Sigmoid colon (tissue), 7 donors: Measurements from ENCODE around the gene POU2AF1. TPM values are rescaled to one million over a fixed set of nuclear protein-coding genes. Genes with fewer than 3 reads are reported as not detected.

ENCODE experiments used
- DNase-seq: peaks from one replicate; pipeline ENCODE4 v3.0.0-alpha.2; 2019
- H3K27ac ChIP-seq, 4 donors: fragments of 200-600 bp; sonication (generic); one replicate each; pipeline ENCODE4 v1.5.1; 2016 to 2019; ENCODE audit warnings: mild to moderate bottlenecking in 1 of 4
- H3K27me3 ChIP-seq, 3 donors: fragments of 200-600 bp; sonication (generic); one replicate each; pipeline ENCODE4 v1.5.1; 2019; ENCODE audit warnings: mild to moderate bottlenecking in 1 of 3
- H3K36me3 ChIP-seq, 4 donors: fragments of 200-600 bp; sonication (generic); one replicate each; pipeline ENCODE4 v1.5.1; 2016 to 2019
- H3K4me1 ChIP-seq, 4 donors: fragments of 200-600 bp; sonication (generic); one replicate each; pipeline ENCODE4 v1.5.1; 2017 to 2019
- H3K4me3 ChIP-seq, 4 donors: fragments of 200-600 bp; sonication (generic); one replicate each; pipeline ENCODE4 v1.5.1; 2017 to 2019; ENCODE audit warnings: mild to moderate bottlenecking in 2 of 4, moderate library complexity in 1 of 4
- H3K9me3 ChIP-seq, 4 donors: fragments of 200-600 bp in 3 of 4; sonication (generic) in 3 of 4; one replicate each; pipeline versions ENCODE4 v1.5.1 to v1.6.1; 2013 to 2019
- EP300 ChIP-seq, 4 donors: sonication (generic); formaldehyde crosslinking; IDR thresholded peaks; one replicate each; pipeline ENCODE4 v1.6.1; 2017; ENCODE audit warnings: antibody characterized with exemption in 4 of 4
- POLR2A ChIP-seq, 2 donors: fragments of 450-650 bp; IDR thresholded peaks; one replicate each; pipeline ENCODE4 v1.6.1; 2016; ENCODE audit warnings: antibody characterized with exemption in 2 of 2, mild to moderate bottlenecking in 2 of 2, moderate library complexity in 2 of 2
- POLR2AphosphoS5 ChIP-seq, 4 donors: sonication (generic); formaldehyde crosslinking; IDR thresholded peaks; one replicate each; pipeline ENCODE4 v1.6.1; 2017; ENCODE audit warnings: antibody characterized with exemption in 4 of 4
- WGBS, 2 donors: extraction: QIAGEN DNeasy Blood & Tissue Kit; methylation state at CpG; one replicate each; pipeline ENCODE4 v1.1.7; 2013; 5-methylcytosine and 5-hydroxymethylcytosine counted together
- intact Hi-C: fragments of 100-400 bp; cut with DNase I; formaldehyde crosslinking; loops from one replicate; pipeline ENCODE4 v1.15.1; 2023
- polyA plus RNA-seq, 3 donors: library from polyadenylated mRNA; stranded (reverse); fragments of 200-250 nt; gene quantifications; one replicate each; pipeline ENCODE4 v1.2.3, GENCODE V29; 2013
- total RNA-seq, 4 donors: library from RNA; depleted of rRNA; stranded (reverse); fragments of >200 nt; gene quantifications; one replicate each; pipeline ENCODE4 v1.1.0, GENCODE V29; 2016
- TF ChIP-seq, protein P1 (sequence below), 4 experiments: fragments of 450-650 bp in 3 of 4; fragments of 200-600 bp in 1 of 4; IDR thresholded peaks; one replicate each; pipeline ENCODE4 v1.5.1; 2016 to 2019; ENCODE audit warnings: antibody characterized with exemption in 4 of 4, mild to moderate bottlenecking in 3 of 4, moderate library complexity in 2 of 4
- donor health status: healthy with polysubstance abuse.
- donor health status: Bipolar disorder and iron deficiency.
- donor health status: healthy.

Gene POU2AF1
- total and polyA plus RNA-seq, 7 donors, result 0.16 to 27.0 (median 1.1) TPM; not detected in 3

DNA sequence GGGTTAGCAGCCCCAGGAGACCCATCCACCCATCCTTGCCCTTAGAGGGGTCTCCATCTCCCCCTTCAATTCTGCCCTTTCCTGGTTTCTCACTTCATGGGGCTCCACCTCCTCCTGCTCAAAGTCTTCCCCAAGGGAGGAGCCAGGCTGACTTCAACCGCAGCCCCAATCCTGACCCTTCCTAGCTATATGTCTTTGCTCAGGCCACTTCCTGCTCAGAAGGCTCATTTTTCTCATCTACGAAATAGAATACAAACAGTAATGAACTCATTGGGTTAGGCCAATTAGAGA, 24.5 kb downstream of the POU2AF1 start:
- intact Hi-C loops, result no loop called here
- Histone ChIP-seq H3K36me3 (no peaks in the 10 kb centered on the region), H3K4me1 (no peaks in the 10 kb centered on the region), H3K9me3 (no peaks in the 10 kb centered on the region), H3K4me3 (no peak overlapping the region), H3K27me3 (no peaks in the 10 kb centered on the region), H3K27ac (no peak overlapping the region)
- WGBS, 2 donors, result 86% methylated on average over 2 of the region's 2 CpGs
- TF ChIP-seq, protein P1, sequence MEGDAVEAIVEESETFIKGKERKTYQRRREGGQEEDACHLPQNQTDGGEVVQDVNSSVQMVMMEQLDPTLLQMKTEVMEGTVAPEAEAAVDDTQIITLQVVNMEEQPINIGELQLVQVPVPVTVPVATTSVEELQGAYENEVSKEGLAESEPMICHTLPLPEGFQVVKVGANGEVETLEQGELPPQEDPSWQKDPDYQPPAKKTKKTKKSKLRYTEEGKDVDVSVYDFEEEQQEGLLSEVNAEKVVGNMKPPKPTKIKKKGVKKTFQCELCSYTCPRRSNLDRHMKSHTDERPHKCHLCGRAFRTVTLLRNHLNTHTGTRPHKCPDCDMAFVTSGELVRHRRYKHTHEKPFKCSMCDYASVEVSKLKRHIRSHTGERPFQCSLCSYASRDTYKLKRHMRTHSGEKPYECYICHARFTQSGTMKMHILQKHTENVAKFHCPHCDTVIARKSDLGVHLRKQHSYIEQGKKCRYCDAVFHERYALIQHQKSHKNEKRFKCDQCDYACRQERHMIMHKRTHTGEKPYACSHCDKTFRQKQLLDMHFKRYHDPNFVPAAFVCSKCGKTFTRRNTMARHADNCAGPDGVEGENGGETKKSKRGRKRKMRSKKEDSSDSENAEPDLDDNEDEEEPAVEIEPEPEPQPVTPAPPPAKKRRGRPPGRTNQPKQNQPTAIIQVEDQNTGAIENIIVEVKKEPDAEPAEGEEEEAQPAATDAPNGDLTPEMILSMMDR (IDR thresholded peaks at IDR 0.05), result no peak
- TF ChIP-seq EP300 (IDR thresholded peaks at IDR 0.05), result no peak
- TF ChIP-seq POLR2AphosphoS5 (IDR thresholded peaks at IDR 0.05), result no peak
- no peak for TF ChIP-seq POLR2A (IDR thresholded peaks at IDR 0.05)
- no peak for DNase-seq

DNA sequence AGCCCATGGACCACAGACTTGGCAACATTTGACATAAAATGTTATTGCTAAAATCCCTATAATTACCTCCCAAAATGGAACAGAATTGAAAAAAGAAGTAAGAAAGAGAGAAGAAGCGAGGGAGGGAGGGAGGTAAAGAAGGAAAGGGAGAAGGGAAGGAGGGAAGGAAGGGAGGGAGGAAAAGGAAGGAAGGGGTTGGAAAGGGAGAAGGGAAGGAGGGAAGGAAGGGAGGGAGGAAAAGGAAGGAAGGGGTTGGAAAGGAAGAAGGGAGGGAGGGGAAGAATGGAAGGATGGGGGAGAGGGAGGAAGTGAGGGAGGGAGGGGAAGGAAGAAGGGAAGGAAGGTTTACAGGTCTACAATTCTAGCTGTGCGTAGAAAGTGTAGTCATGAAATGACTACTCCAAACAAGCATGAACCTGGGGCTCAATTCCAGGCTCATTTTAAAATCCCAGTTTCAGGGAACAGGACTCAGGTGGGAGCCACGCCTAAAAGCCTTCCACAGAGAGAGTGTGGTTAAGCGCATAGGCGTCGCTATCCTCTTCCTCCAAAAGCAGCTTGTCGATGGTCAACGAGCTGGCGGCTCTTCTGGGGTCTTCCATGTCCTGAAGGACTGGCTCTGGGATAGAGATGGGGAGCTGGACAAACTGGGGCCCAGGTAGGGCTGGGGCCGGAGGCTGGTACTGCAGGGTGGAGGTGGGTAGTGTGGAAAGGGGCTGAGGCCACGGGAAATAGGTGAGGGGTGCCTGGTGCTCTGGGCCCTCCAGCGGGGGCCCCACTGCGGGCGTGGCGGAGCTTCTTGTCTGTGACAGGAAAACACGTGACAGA, 25.1 kb downstream of the POU2AF1 start:
- Histone ChIP-seq H3K9me3 (no peaks in the 10 kb centered on the region), H3K27me3 (no peaks in the 10 kb centered on the region), H3K4me1 (no peaks in the 10 kb centered on the region), H3K36me3 (no peaks in the 10 kb centered on the region), H3K4me3 (no peak overlapping the region), H3K27ac (no peak overlapping the region)
- 93 to 94% methylated on average over 16 of the region's 16 CpGs for WGBS, 2 donors
- TF ChIP-seq EP300 (IDR thresholded peaks at IDR 0.05), result no peak
- TF ChIP-seq, protein P1 (IDR thresholded peaks at IDR 0.05), result no peak
- TF ChIP-seq POLR2AphosphoS5 (IDR thresholded peaks at IDR 0.05), result no peak
- TF ChIP-seq POLR2A (IDR thresholded peaks at IDR 0.05), result no peak
- no peak for DNase-seq
- intact Hi-C loops, result no loop called here

DNA sequence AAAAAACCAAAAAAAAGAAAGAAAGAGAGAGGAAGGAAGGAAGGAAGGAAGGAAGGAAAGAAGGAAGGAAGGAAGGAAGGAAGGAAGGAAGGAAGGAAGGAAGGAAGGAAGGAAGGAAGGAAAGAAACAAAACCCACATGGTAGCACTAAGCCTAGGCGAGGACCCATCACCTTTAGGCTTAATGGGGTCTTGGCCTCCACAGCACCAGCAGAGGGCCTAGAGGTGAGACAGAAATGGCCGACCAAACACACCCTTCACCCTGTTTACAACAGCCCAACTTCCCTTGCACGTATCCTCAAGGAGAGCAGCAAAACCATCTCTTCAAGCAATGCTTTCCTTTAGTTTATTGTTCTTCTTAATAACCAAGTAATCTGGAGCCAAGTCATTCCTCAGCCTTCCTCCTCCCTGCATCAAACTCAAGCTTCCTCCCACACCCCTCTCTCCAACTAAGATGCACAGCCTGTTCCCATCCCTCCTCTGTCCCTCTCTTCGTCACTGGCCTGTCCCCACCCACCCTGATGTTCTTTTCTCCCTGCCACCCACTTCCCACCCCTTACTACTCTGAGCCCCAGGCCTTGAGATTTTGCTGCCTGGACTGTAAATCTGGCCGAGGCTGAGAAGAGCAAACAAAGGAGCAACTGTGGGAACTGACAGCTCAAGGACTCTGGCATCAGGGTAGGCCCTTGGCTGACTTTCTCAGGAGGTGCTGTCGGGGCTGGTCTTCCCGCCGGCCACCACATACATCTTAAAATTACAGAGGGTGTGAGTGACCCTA, 26.0 kb downstream of the POU2AF1 start:
- WGBS, 2 donors, result 25 to 67% methylated on average over 8 of the region's 8 CpGs
- intact Hi-C loops, result no loop called here
- H3K27me3 ChIP-seq, result no peaks in the 10 kb centered on the region
- no peak for DNase-seq
- TF ChIP-seq POLR2A (IDR thresholded peaks at IDR 0.05), result no peak
- no peak for TF ChIP-seq POLR2AphosphoS5 (IDR thresholded peaks at IDR 0.05)
- TF ChIP-seq EP300 (IDR thresholded peaks at IDR 0.05), result no peak
- TF ChIP-seq, protein P1 (IDR thresholded peaks at IDR 0.05), result no peak
- no peaks in the 10 kb centered on the region for H3K4me1 ChIP-seq
- H3K27ac ChIP-seq, result no peak overlapping the region
- no peaks in the 10 kb centered on the region for H3K36me3 ChIP-seq
- H3K4me3 ChIP-seq, result no peak overlapping the region
- H3K9me3 ChIP-seq, result no peaks in the 10 kb centered on the region

DNA sequence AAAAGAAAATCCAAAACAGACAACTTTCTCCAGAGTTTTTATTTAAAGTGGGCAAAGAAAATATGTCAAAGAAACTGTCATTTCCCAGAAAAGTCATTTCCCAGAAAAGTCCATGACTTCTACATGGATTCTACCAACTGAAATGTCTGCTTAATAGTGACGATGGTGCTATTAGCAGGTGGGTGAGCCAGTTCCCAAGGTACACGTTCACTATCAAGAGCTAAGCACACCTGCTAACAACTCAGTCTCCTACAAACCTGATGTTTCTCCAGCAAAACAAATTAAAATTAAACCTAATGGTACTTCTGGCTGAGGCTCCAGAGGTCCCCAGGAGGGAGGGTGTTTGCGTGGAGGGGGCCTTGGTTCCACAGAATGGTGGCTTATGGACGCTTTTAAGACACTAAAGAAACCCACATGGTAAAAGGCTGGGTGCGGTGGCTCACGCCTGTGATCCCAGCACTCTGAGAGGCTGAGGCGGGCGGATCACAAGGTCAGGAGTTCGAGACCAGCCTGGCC, 26.8 kb downstream of the POU2AF1 start:
- Histone ChIP-seq H3K27me3 (no peaks in the 10 kb centered on the region), H3K9me3 (no peaks in the 10 kb centered on the region), H3K36me3 (no peaks in the 10 kb centered on the region), H3K4me1 (no peaks in the 10 kb centered on the region), H3K27ac (no peak overlapping the region), H3K4me3 (no peak overlapping the region)
- intact Hi-C loops, result no loop called here
- DNase-seq, result no peak
- no peak for TF ChIP-seq POLR2A (IDR thresholded peaks at IDR 0.05)
- no peak for TF ChIP-seq EP300 (IDR thresholded peaks at IDR 0.05)
- TF ChIP-seq, protein P1 (IDR thresholded peaks at IDR 0.05), result no peak
- WGBS, 2 donors, result 90 to 93% methylated on average over 9 of the region's 9 CpGs
